OCI-LY1 (cell line): ENCODE measurements around the gene SEMA6B.

ENCODE experiments used
- EZH2 ChIP-seq: fragments of 200-600 bp; sonication (generic), shearing (Covaris generic); IDR thresholded peaks from 2 replicates; pipeline ENCODE4 v1.8.0; 2017; ENCODE audit warnings: borderline replicate concordance, mixed run types, mild to moderate bottlenecking, antibody characterized with exemption, low read length, moderate library complexity, mixed read lengths
- TF ChIP-seq, protein P1 (sequence below): fragments of 200-600 bp; sonication (generic), shearing (Covaris generic); IDR thresholded peaks from 2 replicates; pipeline ENCODE4 v1.5.1; 2017; ENCODE audit warnings: mild to moderate bottlenecking, antibody characterized with exemption, low read length, moderate library complexity, mixed read lengths

DNA sequence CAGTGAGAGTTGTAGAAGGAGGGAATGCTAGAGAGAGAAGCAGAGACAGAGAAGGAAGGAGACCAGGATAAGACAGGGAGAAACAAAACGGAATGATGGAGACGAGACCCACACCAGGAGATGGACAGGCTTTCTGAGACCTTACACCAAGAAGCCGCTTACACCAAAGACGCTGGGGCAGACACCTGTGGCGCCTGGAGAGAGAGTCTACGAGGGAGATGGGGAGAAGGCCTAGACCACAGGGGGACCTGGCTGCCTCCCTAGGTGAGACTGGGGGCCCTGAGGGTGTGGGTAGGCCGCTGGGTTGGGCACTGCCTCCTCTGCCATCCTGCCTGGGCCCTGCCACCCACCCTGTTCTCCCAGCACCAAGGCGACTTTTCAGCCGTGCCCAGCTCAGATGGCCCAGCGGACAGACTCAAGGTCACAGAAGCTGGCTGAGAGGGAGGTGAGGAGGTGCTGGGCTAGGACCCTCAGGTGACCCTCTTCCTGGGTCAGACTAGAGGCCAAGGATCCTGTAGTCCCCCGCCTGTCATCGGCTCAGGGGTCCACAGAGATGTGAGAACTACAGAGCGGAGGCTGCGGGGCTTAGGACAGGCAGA lies 29.5 kb downstream of the SEMA6B start:
- TF ChIP-seq, protein P1, sequence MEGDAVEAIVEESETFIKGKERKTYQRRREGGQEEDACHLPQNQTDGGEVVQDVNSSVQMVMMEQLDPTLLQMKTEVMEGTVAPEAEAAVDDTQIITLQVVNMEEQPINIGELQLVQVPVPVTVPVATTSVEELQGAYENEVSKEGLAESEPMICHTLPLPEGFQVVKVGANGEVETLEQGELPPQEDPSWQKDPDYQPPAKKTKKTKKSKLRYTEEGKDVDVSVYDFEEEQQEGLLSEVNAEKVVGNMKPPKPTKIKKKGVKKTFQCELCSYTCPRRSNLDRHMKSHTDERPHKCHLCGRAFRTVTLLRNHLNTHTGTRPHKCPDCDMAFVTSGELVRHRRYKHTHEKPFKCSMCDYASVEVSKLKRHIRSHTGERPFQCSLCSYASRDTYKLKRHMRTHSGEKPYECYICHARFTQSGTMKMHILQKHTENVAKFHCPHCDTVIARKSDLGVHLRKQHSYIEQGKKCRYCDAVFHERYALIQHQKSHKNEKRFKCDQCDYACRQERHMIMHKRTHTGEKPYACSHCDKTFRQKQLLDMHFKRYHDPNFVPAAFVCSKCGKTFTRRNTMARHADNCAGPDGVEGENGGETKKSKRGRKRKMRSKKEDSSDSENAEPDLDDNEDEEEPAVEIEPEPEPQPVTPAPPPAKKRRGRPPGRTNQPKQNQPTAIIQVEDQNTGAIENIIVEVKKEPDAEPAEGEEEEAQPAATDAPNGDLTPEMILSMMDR = no peak
- TF ChIP-seq EZH2 = no peak
